ENCODE results near the gene ENTPD6. TPM values are rescaled to one million over a fixed set of nuclear protein-coding genes. Genes with fewer than 3 reads are reported as not detected.

Gene ENTPD6
- total and polyA plus RNA-seq, 2 of the 4 experiments (the other 2 are of a cell fraction), result 61.1 to 98.6 TPM

- H4K91ac ChIP-seq (ENCODE audit: insufficient read depth, low read depth, low read length), result no peak overlapping the region
- in situ Hi-C loops (cut with MboI; ENCODE audit: low sequenced_read_pairs) (loop anchor here (25.0 kb wide), 2 partner anchors 714 to 1636 kb away; partner anchors contain the start of gene CST3), dilution Hi-C loops (cut with HindIII; ENCODE audit: low sequenced_read_pairs, unreplicated experiment) (no loop called here), intact Hi-C loops (cut with micrococcal nuclease) (no loop called here)
- peaks cover 6% of the 10 kb centered on the region; the same call in 1 of the 2 replicates for H3K9me1 ChIP-seq (ENCODE audit: insufficient read depth, low read length)
- H3K23ac ChIP-seq (ENCODE audit: low read depth, low read length), result no peak overlapping the region
- no peak overlapping the region for H2BK15ac ChIP-seq (ENCODE audit: low read depth, low read length)
- no peak overlapping the region for H3K14ac ChIP-seq (replicated peaks; ENCODE audit: low read depth, low read length)
- H4K20me1 ChIP-seq (ENCODE audit: insufficient read depth, low read length), result no peaks in the 10 kb centered on the region; the same call in none of the 2 replicates
- no peaks in the 10 kb centered on the region for H3K4me1 ChIP-seq (ENCODE audit: control insufficient read depth, insufficient read depth, low read length)
- no peak overlapping the region for H3K4me3 ChIP-seq (ENCODE audit: insufficient read depth, low read depth, low read length)
- H3K4me2 ChIP-seq (ENCODE audit: low read depth, low read length), result no peak overlapping the region
- peaks cover 76% of the 10 kb centered on the region for H3K36me3 ChIP-seq (ENCODE audit: control insufficient read depth, insufficient read depth, low read length)
- no peak overlapping the region for H2BK5ac ChIP-seq (ENCODE audit: low read depth, low read length, poor library complexity, severe bottlenecking)
- no peak overlapping the region for H4K8ac ChIP-seq (ENCODE audit: low read depth in 2 of 2, low read length in 2 of 2)
- no peak overlapping the region for H2AFZ ChIP-seq (replicated peaks; ENCODE audit: low read length, poor library complexity)
- H2BK120ac ChIP-seq (ENCODE audit: low read depth, low read length), result no peak overlapping the region
- no peak overlapping the region for H2BK20ac ChIP-seq (ENCODE audit: low read depth, low read length)
- no peak overlapping the region for H3K18ac ChIP-seq (ENCODE audit: low read depth, low read length)
- TF ChIP-seq POLR2A (IDR thresholded peaks at IDR 0.05; ENCODE audit: low read depth, low read length) (no peak), RAD21 (IDR thresholded peaks at IDR 0.05; ENCODE audit: low read length) (no peak), MAZ (IDR thresholded peaks at IDR 0.05; ENCODE audit: borderline replicate concordance, low read depth, low read length) (no peak), MAFK (IDR thresholded peaks at IDR 0.05; ENCODE audit: low read depth, low read length) (no peak), FOS (IDR thresholded peaks at IDR 0.05; ENCODE audit: low read depth, low read length) (no peak), BHLHE40 (IDR thresholded peaks at IDR 0.05; ENCODE audit: low read depth, low read length) (no peak), CHD1 (IDR thresholded peaks at IDR 0.05; ENCODE audit: low read depth, low read length) (no peak), MXI1 (IDR thresholded peaks at IDR 0.05; ENCODE audit: borderline replicate concordance, low read depth, low read length) (no peak), ELK1 (IDR thresholded peaks at IDR 0.05; ENCODE audit: borderline replicate concordance, low read depth, low read length) (no peak), RFX5 (IDR thresholded peaks at IDR 0.05; ENCODE audit: low read depth, low read length) (no peak), CEBPB (IDR thresholded peaks at IDR 0.05; ENCODE audit: low read depth, low read length) (no peak), RCOR1 (IDR thresholded peaks at IDR 0.05; ENCODE audit: insufficient replicate concordance, low read length) (no peak), SMC3 (IDR thresholded peaks at IDR 0.05; ENCODE audit: low read depth, low read length) (no peak), NFE2L2 (IDR thresholded peaks at IDR 0.05; ENCODE audit: low read depth, low read length) (no peak)
- TF ChIP-seq, protein P1, sequence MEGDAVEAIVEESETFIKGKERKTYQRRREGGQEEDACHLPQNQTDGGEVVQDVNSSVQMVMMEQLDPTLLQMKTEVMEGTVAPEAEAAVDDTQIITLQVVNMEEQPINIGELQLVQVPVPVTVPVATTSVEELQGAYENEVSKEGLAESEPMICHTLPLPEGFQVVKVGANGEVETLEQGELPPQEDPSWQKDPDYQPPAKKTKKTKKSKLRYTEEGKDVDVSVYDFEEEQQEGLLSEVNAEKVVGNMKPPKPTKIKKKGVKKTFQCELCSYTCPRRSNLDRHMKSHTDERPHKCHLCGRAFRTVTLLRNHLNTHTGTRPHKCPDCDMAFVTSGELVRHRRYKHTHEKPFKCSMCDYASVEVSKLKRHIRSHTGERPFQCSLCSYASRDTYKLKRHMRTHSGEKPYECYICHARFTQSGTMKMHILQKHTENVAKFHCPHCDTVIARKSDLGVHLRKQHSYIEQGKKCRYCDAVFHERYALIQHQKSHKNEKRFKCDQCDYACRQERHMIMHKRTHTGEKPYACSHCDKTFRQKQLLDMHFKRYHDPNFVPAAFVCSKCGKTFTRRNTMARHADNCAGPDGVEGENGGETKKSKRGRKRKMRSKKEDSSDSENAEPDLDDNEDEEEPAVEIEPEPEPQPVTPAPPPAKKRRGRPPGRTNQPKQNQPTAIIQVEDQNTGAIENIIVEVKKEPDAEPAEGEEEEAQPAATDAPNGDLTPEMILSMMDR (conservative IDR thresholded peaks at IDR 0.05; ENCODE audit: low read depth, low read length), result no peak
- TF ChIP-seq, protein P2, sequence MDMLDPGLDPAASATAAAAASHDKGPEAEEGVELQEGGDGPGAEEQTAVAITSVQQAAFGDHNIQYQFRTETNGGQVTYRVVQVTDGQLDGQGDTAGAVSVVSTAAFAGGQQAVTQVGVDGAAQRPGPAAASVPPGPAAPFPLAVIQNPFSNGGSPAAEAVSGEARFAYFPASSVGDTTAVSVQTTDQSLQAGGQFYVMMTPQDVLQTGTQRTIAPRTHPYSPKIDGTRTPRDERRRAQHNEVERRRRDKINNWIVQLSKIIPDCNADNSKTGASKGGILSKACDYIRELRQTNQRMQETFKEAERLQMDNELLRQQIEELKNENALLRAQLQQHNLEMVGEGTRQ (IDR thresholded peaks at IDR 0.05; ENCODE audit: low read depth, low read length), result no peak
- no peak overlapping the region for H2AK9ac ChIP-seq (replicated peaks; ENCODE audit: low read depth, low read length, poor library complexity)
- 85% methylated on average over 5 of the region's 10 CpGs; no CpG with 5 or more reads in 1 of the 2 experiments for WGBS, 2 experiments (ENCODE audit: extremely low coverage in 2 of 2, insufficient read length in 1 of 2)
- no TSS peak for BruUV-seq (replicated peaks)
- POLR2A ChIA-PET (ENCODE audit: unreplicated experiment), result no interaction called here
- no peak overlapping the region for H3K4ac ChIP-seq (ENCODE audit: low read depth, low read length)
- H3K79me1 ChIP-seq (ENCODE audit: low read depth in 1 of 2, low read length in 2 of 2), result peaks cover 6 to 22% of the 10 kb centered on the region in 2 experiments
- CTCF ChIA-PET, result no interaction called here
- no peak overlapping the region for H3K9ac ChIP-seq (ENCODE audit: low read depth, low read length)
- H3K27ac ChIP-seq (ENCODE audit: insufficient read depth, low read length), result no peak overlapping the region
- H3K56ac ChIP-seq (ENCODE audit: extremely low read depth, insufficient read depth, low read length), result no peak overlapping the region
- H2AK5ac ChIP-seq (ENCODE audit: low read depth, low read length), result no peak overlapping the region
- no peak overlapping the region for H4K5ac ChIP-seq (ENCODE audit: low read depth, low read length)
- no peak for ATAC-seq (ENCODE audit: low read depth)
- H3K9me3 ChIP-seq (ENCODE audit: control insufficient read depth, insufficient read depth, low read length), result no peaks in the 10 kb centered on the region
- H3K27me3 ChIP-seq (ENCODE audit: control insufficient read depth, insufficient read depth, low read length), result no peaks in the 10 kb centered on the region
- DNase-seq, result no peak
These were observed 77.5 kb downstream of the ENTPD6 start for GRCh38 chr20:25273046-25273445.

Data from IMR-90 (cell line).